ENCODE measurements around the gene SLC41A2. TPM values are rescaled to one million over a fixed set of nuclear protein-coding genes. Genes with fewer than 3 reads are reported as not detected.

SLC41A2 gene
- total RNA-seq, 2 donors from 2014 or later, result 2.9 TPM

DNA sequence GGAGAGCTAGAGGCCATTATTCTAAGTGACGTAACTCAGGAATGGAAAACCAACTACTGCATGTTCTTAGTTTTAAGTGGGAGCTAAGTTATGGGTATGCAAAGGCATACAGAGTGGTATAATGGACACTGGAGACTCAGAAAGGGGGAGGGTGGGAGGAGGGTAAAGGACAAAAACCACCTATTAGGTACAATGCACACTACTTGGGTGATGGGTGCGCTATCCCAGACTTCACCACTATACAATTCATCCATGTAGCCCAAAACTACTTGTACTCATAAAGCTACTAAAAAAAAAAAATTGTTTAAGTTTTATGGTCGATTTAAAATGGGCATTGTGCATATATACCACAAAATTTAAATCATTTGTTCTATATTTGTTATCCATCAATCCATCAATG lies 24.3 kb downstream of the SLC41A2 start:
- H3K4me3 Mint-ChIP-seq, result no peak overlapping the region
- H3K4me1 Mint-ChIP-seq, result peaks cover 6% of the 10 kb centered on the region
- no peaks in the 10 kb centered on the region for H3K27me3 Mint-ChIP-seq
- no peak for DNase-seq
- peaks cover 5% of the 10 kb centered on the region for H3K36me3 Mint-ChIP-seq (ENCODE audit: low read depth)
- no peak overlapping the region for H3K27ac Mint-ChIP-seq
- H3K9me3 ChIP-seq (ENCODE audit: control insufficient read depth, low read length, poor library complexity, severe bottlenecking), result no peaks in the 10 kb centered on the region
- ATAC-seq, result no peak

DNA sequence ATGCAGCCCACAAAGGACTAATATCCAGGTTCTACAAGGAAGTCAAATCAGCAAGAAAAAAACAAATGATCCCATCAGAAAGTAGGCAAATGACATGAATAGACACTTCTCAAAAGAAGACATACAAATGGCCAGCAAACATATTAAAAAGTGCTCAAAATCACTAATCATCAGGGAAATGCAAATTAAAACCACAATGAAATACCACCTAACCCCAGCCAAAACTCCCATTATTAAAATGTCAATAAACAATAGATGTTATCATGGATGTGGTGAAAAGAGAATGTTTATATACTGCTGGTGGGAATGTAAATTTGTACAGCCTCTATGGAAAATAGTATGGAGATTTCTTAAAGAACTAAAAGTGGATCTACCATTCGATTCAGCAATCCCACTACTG lies 25.0 kb downstream of the SLC41A2 start:
- DNase-seq (no peak), ATAC-seq (no peak)
- Mint-ChIP-seq H3K27me3 (no peaks in the 10 kb centered on the region), H3K4me1 (peaks cover 6% of the 10 kb centered on the region), H3K27ac (no peak overlapping the region), H3K4me3 (no peak overlapping the region), H3K36me3 (ENCODE audit: low read depth) (peaks cover 3% of the 10 kb centered on the region)
- H3K9me3 ChIP-seq (ENCODE audit: control insufficient read depth, low read length, poor library complexity, severe bottlenecking), result no peaks in the 10 kb centered on the region

DNA sequence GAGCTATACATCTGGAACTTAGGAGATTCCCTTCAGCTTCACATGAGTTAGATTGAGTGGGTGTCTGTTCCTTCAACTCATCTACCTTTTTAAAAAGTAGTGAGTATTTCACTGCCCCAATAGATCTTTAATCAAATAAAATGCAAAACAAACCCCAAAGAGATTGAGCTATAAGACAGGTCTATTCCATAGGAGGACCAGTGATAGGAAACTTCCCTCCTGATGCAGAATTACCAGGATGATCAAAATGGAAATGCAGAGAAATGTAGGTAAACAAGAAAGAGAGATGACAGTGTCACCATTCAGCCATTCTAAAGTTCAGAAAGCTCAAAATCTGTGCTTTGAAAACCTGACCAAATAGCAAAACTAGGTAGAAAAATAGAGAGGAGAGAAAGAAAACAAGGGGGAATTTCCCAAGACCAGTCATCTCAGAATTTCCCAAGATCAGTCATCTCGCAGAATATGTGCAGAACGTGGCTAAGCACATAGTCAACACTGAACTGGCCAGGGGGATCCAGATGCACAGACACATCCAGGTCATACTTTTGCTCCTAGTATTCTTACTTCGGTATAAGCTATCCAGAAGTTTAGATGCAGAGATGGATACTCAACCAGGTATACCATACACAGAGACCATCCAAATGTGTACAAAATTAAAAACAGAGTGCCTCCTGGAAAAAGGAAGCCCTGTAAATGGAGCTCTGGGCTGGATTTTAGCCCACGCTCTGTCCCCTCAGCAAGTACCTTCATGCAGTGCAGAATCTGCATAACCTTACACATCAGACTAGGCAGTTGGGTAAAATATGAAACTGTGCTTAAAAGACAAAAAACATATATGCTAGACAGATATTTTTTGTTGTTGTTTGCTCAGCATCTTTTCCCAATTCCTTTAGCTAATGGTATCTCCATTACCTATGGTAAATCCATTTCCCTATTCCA lies 27.4 kb downstream of the SLC41A2 start:
- H3K4me3 Mint-ChIP-seq, result no peak overlapping the region
- H3K27me3 Mint-ChIP-seq, result no peaks in the 10 kb centered on the region
- H3K27ac Mint-ChIP-seq, result peak overlapping the region; percentile 53
- no peaks in the 10 kb centered on the region for H3K9me3 ChIP-seq (ENCODE audit: control insufficient read depth, low read length, poor library complexity, severe bottlenecking)
- peak; percentile 65 for ATAC-seq
- H3K4me1 Mint-ChIP-seq, result peaks cover 6% of the 10 kb centered on the region
- H3K36me3 Mint-ChIP-seq (ENCODE audit: low read depth), result peaks cover 3% of the 10 kb centered on the region
- DNase-seq, result no peak

DNA sequence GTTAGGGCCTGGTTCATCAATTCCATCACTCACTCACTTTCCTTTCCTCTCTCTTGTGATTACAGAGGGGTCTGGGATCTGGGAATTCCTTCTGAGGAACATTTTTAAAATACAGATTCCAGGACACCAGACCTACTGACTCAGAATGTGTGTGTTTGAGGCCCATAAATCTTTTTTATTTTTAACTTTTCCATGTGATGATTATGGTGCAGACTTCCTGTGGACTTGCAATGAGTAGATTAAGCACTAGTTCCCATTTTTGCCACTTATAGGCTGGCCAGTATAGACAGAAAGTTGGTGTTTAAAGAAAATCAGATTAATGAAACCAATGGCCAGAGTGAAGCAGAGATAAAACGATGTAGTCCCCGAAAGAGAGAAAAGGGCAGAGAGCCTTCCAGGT lies 28.1 kb downstream of the SLC41A2 start:
- Mint-ChIP-seq H3K27ac (peak overlapping the region; percentile 53), H3K36me3 (ENCODE audit: low read depth) (peaks cover 3% of the 10 kb centered on the region), H3K4me3 (no peak overlapping the region), H3K4me1 (peaks cover 6% of the 10 kb centered on the region), H3K27me3 (no peaks in the 10 kb centered on the region)
- ATAC-seq, result no peak
- H3K9me3 ChIP-seq (ENCODE audit: control insufficient read depth, low read length, poor library complexity, severe bottlenecking), result no peaks in the 10 kb centered on the region
- DNase-seq, result no peak

GRCh38 chr12:104929368-104929767 lies 28.7 kb downstream of the SLC41A2 start:
- Mint-ChIP-seq H3K36me3 (ENCODE audit: low read depth) (peaks cover 3% of the 10 kb centered on the region), H3K27me3 (no peaks in the 10 kb centered on the region), H3K27ac (peak overlapping the region; percentile 53), H3K4me3 (no peak overlapping the region), H3K4me1 (peaks cover 6% of the 10 kb centered on the region)
- ATAC-seq (no peak), DNase-seq (no peak)
- H3K9me3 ChIP-seq (ENCODE audit: control insufficient read depth, low read length, poor library complexity, severe bottlenecking), result no peaks in the 10 kb centered on the region

DNA sequence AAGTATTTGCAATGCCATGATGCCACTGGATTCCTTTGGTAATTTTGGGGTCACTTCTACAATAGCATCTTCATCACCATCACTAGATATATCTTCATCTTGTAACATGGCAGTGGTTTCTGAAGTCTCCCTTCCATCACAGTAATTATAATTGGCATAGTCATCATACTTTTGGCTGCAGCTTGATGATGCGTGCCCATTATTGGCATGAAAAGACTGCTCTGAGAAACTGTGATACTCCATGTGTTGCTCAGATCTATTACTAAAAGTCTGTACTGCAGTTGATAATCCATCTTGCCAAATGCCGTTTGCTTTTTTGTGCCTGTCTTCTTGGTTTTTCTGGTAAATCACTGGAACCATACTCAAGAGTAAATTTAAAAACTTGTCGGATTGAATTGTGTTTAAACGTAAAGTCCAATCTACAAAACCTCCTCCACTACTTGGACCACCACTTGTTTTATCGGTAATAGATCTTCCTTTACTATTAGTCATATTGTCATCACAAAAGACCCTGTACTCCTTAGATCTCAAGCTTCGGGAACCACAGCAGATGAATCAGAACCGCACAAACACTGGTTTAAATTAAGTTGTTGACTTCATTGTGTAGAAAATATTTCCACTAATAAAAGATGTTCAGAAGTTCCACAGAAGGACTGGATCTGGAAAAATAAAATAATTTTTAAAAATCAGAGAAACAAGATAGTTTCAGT lies 29.9 kb downstream of the SLC41A2 start:
- ATAC-seq (no peak), DNase-seq (no peak)
- H3K27ac Mint-ChIP-seq, result no peak overlapping the region
- H3K36me3 Mint-ChIP-seq (ENCODE audit: low read depth), result peaks cover 3% of the 10 kb centered on the region
- no peaks in the 10 kb centered on the region for H3K27me3 Mint-ChIP-seq
- H3K9me3 ChIP-seq (ENCODE audit: control insufficient read depth, low read length, poor library complexity, severe bottlenecking), result no peaks in the 10 kb centered on the region
- H3K4me3 Mint-ChIP-seq, result no peak overlapping the region
- H3K4me1 Mint-ChIP-seq, result peaks cover 8% of the 10 kb centered on the region

- H3K9me3 ChIP-seq (ENCODE audit: control insufficient read depth, low read length, poor library complexity, severe bottlenecking), result peaks cover 4% of the 10 kb centered on the region
- no peak overlapping the region for H3K4me3 Mint-ChIP-seq
- no peak overlapping the region for H3K27ac Mint-ChIP-seq
- ATAC-seq (no peak), DNase-seq (no peak)
- peaks cover 3% of the 10 kb centered on the region for H3K36me3 Mint-ChIP-seq (ENCODE audit: low read depth)
- H3K27me3 Mint-ChIP-seq, result no peaks in the 10 kb centered on the region
- H3K4me1 Mint-ChIP-seq, result peaks cover 8% of the 10 kb centered on the region
These were observed 32.6 kb downstream of the SLC41A2 start for GRCh38 chr12:104925501-104925900.

DNA sequence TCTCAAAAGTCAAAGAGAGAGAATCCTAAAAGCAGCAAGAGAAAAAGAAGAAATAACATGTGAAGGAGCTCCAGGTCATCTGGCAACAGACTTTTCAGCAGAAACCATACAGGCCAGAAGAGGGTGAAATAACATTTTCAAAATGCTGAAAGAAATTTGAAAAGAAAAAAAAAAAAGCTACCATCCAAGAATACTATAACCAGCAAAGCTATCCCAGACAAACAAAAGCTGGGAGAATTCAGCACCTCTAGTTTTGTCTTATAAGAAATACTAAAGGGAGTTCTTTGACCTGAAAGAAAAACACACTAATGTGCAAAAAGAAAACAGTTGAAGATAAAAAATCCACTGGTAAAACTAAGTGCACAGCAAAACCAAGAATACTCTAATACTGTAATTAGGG lies 36.8 kb downstream of the SLC41A2 start:
- Mint-ChIP-seq H3K27ac (no peak overlapping the region), H3K4me3 (no peak overlapping the region), H3K27me3 (no peaks in the 10 kb centered on the region), H3K4me1 (peaks cover 2% of the 10 kb centered on the region), H3K36me3 (ENCODE audit: low read depth) (peaks cover 2% of the 10 kb centered on the region)
- H3K9me3 ChIP-seq (ENCODE audit: control insufficient read depth, low read length, poor library complexity, severe bottlenecking), result peaks cover 4% of the 10 kb centered on the region
- no peak for ATAC-seq
- DNase-seq, result no peak

GRCh38 chr12:104911942-104912341 lies 46.1 kb downstream of the SLC41A2 start:
- ATAC-seq (no peak), DNase-seq (no peak)
- no peaks in the 10 kb centered on the region for H3K9me3 ChIP-seq (ENCODE audit: control insufficient read depth, low read length, poor library complexity, severe bottlenecking)
- Mint-ChIP-seq H3K4me3 (no peak overlapping the region), H3K27ac (no peak overlapping the region), H3K36me3 (ENCODE audit: low read depth) (no peaks in the 10 kb centered on the region), H3K27me3 (no peaks in the 10 kb centered on the region), H3K4me1 (no peaks in the 10 kb centered on the region)

- no peak overlapping the region for H3K27ac Mint-ChIP-seq
- no peaks in the 10 kb centered on the region for H3K36me3 Mint-ChIP-seq (ENCODE audit: low read depth)
- no peak for ATAC-seq
These were observed 47.8 kb downstream of the SLC41A2 start for GRCh38 chr12:104910196-104910840.

DNA sequence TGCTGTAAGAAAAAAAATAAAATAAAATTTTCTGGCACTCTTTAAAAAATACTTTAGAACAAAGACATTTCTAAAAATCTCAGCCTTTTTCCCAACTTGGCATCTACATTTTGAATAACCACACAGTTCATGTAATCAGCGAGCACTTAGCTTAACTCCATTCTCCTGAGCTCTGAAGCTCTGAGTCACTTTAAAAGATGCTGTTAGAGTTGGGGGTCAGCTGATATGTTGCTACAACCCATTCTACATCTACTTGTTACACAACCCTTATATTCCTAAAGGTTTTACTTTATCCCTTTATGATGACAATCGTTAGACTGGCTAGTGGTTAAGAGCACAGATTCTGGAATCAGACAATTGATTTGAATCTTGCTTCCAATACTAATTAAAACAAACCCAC lies 48.3 kb downstream of the SLC41A2 start:
- H3K9me3 ChIP-seq (ENCODE audit: control insufficient read depth, low read length, poor library complexity, severe bottlenecking), result no peaks in the 10 kb centered on the region
- H3K4me3 Mint-ChIP-seq, result no peak overlapping the region
- H3K4me1 Mint-ChIP-seq, result no peaks in the 10 kb centered on the region
- H3K27me3 Mint-ChIP-seq, result no peaks in the 10 kb centered on the region
- no peak overlapping the region for H3K27ac Mint-ChIP-seq
- ATAC-seq (no peak), DNase-seq (no peak)
- H3K36me3 Mint-ChIP-seq (ENCODE audit: low read depth), result no peaks in the 10 kb centered on the region

More at GRCh38 chr12:104910196-104910840, 47.8 kb downstream of the SLC41A2 start:
- no peak overlapping the region for H3K4me3 Mint-ChIP-seq
- DNase-seq, result no peak
- H3K27me3 Mint-ChIP-seq, result no peaks in the 10 kb centered on the region
- no peaks in the 10 kb centered on the region for H3K9me3 ChIP-seq (ENCODE audit: control insufficient read depth, low read length, poor library complexity, severe bottlenecking)
- no peaks in the 10 kb centered on the region for H3K4me1 Mint-ChIP-seq
